ENCODE measurements around the gene SYTL3.

DNA sequence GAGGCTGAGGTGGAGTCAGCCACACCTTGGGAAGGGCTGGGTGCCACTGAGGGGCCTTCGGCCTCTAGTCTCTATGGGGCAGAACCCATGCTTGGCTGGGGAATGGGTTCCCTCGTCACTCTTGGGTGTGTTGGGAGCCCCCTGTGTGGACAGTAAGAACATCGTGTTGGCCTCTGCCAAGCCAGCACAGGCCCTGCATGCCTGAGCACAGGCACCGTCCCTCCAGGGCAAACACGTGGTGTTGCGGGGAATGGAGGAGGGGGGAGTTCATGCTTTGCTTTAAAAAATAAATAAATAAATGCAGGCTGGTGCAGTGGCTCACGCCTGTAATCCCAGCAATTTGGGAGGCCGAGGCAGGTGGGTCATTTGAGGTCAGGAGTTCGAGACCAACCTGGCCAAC lies 106.3 kb downstream of the SYTL3 start:
- TF ChIP-seq, protein P1, sequence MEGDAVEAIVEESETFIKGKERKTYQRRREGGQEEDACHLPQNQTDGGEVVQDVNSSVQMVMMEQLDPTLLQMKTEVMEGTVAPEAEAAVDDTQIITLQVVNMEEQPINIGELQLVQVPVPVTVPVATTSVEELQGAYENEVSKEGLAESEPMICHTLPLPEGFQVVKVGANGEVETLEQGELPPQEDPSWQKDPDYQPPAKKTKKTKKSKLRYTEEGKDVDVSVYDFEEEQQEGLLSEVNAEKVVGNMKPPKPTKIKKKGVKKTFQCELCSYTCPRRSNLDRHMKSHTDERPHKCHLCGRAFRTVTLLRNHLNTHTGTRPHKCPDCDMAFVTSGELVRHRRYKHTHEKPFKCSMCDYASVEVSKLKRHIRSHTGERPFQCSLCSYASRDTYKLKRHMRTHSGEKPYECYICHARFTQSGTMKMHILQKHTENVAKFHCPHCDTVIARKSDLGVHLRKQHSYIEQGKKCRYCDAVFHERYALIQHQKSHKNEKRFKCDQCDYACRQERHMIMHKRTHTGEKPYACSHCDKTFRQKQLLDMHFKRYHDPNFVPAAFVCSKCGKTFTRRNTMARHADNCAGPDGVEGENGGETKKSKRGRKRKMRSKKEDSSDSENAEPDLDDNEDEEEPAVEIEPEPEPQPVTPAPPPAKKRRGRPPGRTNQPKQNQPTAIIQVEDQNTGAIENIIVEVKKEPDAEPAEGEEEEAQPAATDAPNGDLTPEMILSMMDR (IDR thresholded peaks at IDR 0.05; ENCODE audit: borderline replicate concordance, extremely low read depth, low read length, poor library complexity, severe bottlenecking) = no peak
- no peak for TF ChIP-seq EZH2 (IDR thresholded peaks at IDR 0.05; ENCODE audit: borderline replicate concordance, low read depth, low read length, severe bottlenecking)
